Endothelial cell of umbilical vein (primary cell): Measurements from ENCODE around the gene ETFDH. TPM values are rescaled to one million over a fixed set of nuclear protein-coding genes. Genes with fewer than 3 reads are reported as not detected.

Experiments used
- BruUV-seq: library from RNA; stranded (reverse); fragments of 400-500 nt; replicated peaks from 2 replicates; lab custom pipeline; 2021; lab: Mats Ljungman, UMichigan
- CTCF ChIA-PET: fragments of 300-600, 350-600 bp; sonication (Branson Sonifier 250); formaldehyde crosslinking; loops from one replicate; lab custom pipeline; 2021; ENCODE audit warnings: antibody characterized with exemption, inconsistent platforms; lab: Charles Lee
- POLR2A ChIA-PET: fragments of 300-600, 350-600 bp; sonication (Branson Sonifier 250); formaldehyde crosslinking; loops from one replicate; lab custom pipeline; 2021; ENCODE audit warnings: antibody characterized with exemption, inconsistent platforms; lab: Charles Lee
- DNase-seq: peaks from one replicate; pipeline ENCODE4 v3.0.0-alpha.2; 2011; ENCODE audit warnings: low read depth, low spot score
- FAIRE-seq: peaks from 2 replicates; lab custom pipeline; 2011; peaks lifted over from hg19 to GRCh38; lab: Jason Lieb, UNC
- H2AFZ ChIP-seq: 2 replicates; pipeline ENCODE4 v1.6.0; 2012; ENCODE audit warnings: low read depth, low read length, control low read depth, inconsistent platforms
- H3K27ac ChIP-seq: 2 replicates; pipeline ENCODE4 v1.5.1; 2011; ENCODE audit warnings: low read depth, mild to moderate bottlenecking, control low read depth, low read length, moderate library complexity; ENCODE audit not compliant: insufficient read depth
- H3K27me3 ChIP-seq, 2 experiments: 2 replicates each; pipeline versions ENCODE4 v1.6.0 to v1.6.1; 2011; ENCODE audit warnings: low read length in 2 of 2, mixed read lengths in 1 of 2; ENCODE audit not compliant: control insufficient read depth in 2 of 2, insufficient read depth in 2 of 2
- H3K36me3 ChIP-seq, 2 experiments: 2 replicates in 1 of 2; 3 replicates in 1 of 2; pipeline ENCODE4 v1.5.1; 2011; ENCODE audit warnings: low read length in 2 of 2, mild to moderate bottlenecking in 1 of 2, moderate library complexity in 1 of 2; ENCODE audit not compliant: control insufficient read depth in 2 of 2, insufficient read depth in 2 of 2; ENCODE audit errors: extremely low read depth in 1 of 2
- H3K4me1 ChIP-seq: 3 replicates; pipeline ENCODE4 v1.5.1; 2011; ENCODE audit warnings: mild to moderate bottlenecking, low read length; ENCODE audit not compliant: control insufficient read depth, insufficient read depth; ENCODE audit errors: extremely low read depth
- H3K4me2 ChIP-seq: 2 replicates; pipeline ENCODE4 v1.6.1; 2011; ENCODE audit warnings: low read length, control low read depth, mixed read lengths; ENCODE audit not compliant: insufficient read depth
- H3K4me3 ChIP-seq, 3 experiments: fragments of 200-600 bp in 1 of 3; sonication (generic), shearing (Covaris generic) in 1 of 3; replicated peaks in 1 of 3; 2 replicates each; pipeline ENCODE4 v1.5.1; 2011 to 2016; ENCODE audit warnings: control low read depth in 3 of 3, low read length in 3 of 3, mild to moderate bottlenecking in 2 of 3, inconsistent platforms in 1 of 3, low read depth in 1 of 3, moderate library complexity in 1 of 3; ENCODE audit not compliant: insufficient read depth in 1 of 3
- H3K79me2 ChIP-seq: 2 replicates; pipeline ENCODE4 v1.6.0; 2012; ENCODE audit warnings: low read length, inconsistent platforms; ENCODE audit not compliant: control insufficient read depth, insufficient read depth
- H3K9ac ChIP-seq: replicated peaks from 2 replicates; pipeline ENCODE3; 2011; ENCODE audit warnings: low read length, control low read depth; ENCODE audit not compliant: insufficient read depth; ENCODE audit errors: extremely low read depth
- H3K9me1 ChIP-seq: replicated peaks from 3 replicates; pipeline ENCODE4 v1.6.0; 2011; ENCODE audit warnings: mild to moderate bottlenecking, low read length; ENCODE audit not compliant: control insufficient read depth, insufficient read depth; ENCODE audit errors: extremely low read depth
- H3K9me3 ChIP-seq: replicated peaks from 2 replicates; pipeline ENCODE4 v1.5.1; 2012; ENCODE audit warnings: low read length, inconsistent platforms; ENCODE audit not compliant: control insufficient read depth, insufficient read depth
- H4K20me1 ChIP-seq: replicated peaks from 2 replicates; pipeline ENCODE3; 2011; ENCODE audit warnings: mild to moderate bottlenecking, low read length; ENCODE audit not compliant: control insufficient read depth, insufficient read depth; ENCODE audit errors: extremely low read depth
- CTCF ChIP-seq, 2 donors: IDR thresholded peaks; 1 replicate in 1 of 2; 2 replicates in 1 of 2; pipeline ENCODE4 v1.5.1; 2011; ENCODE audit warnings: low read length in 2 of 2, mild to moderate bottlenecking in 2 of 2, moderate library complexity in 2 of 2, control low read depth in 1 of 2, inconsistent platforms in 1 of 2, low read depth in 1 of 2; ENCODE audit not compliant: insufficient read depth in 1 of 2; ENCODE audit errors: extremely low read depth in 1 of 2
- FOS ChIP-seq: IDR thresholded peaks from 2 replicates; pipeline ENCODE4 v1.6.1; 2011; ENCODE audit warnings: mild to moderate bottlenecking, low read length, moderate library complexity, borderline replicate concordance; ENCODE audit not compliant: insufficient read depth
- GATA2 ChIP-seq: IDR thresholded peaks from 2 replicates; pipeline ENCODE4 v1.7.0; 2011; ENCODE audit warnings: low read depth, mild to moderate bottlenecking, moderate library complexity, mixed read lengths, low read length; ENCODE audit not compliant: insufficient read length, insufficient read depth
- POLR2AphosphoS5 ChIP-seq: IDR thresholded peaks from 2 replicates; pipeline ENCODE4 v1.6.1; 2012; ENCODE audit warnings: low read depth, mild to moderate bottlenecking, control low read depth, low read length, moderate library complexity; ENCODE audit not compliant: insufficient read depth
- dilution Hi-C: fragments of 300-500 bp; cut with MboI; formaldehyde crosslinking; loops from one replicate; pipeline ENCODE4 v1.15.0; 2019; ENCODE audit warnings: low sequenced_read_pairs; ENCODE audit not compliant: extremely low pct_ligation_motif_present
- intact Hi-C: fragments of 100-400 bp; cut with micrococcal nuclease; formaldehyde crosslinking; loops from one replicate; pipeline ENCODE4 v1.10.0; 2022
- polyA plus RNA-seq, 4 experiments: library from polyadenylated mRNA; depleted of rRNA in 3 of 4; stranded (reverse) in 3 of 4; unstranded in 1 of 4; fragments of >200 nt; gene quantifications; 2 replicates each; pipeline versions ENCODE4 v1.2.1 to v1.2.3, GENCODE V29; 2011 to 2012; ENCODE audit warnings: missing spikeins in 1 of 4
- total RNA-seq: library from RNA; stranded (reverse); gene quantifications from 2 replicates; pipeline ENCODE4 v1.2.3, GENCODE V29; 2021

The ETFDH gene
- total and polyA plus RNA-seq, 2 donors (not counting 3 experiments of a cell fraction or from before 2014, with no cell fraction given) = 17.3 to 22.3 TPM

- DNase-seq = no peak
- no TSS peak for BruUV-seq
- Histone ChIP-seq H3K79me2 (no peaks in the 10 kb centered on the region), H3K9me3 (no peaks in the 10 kb centered on the region), H3K4me3 (no peak overlapping the region), H3K4me2 (no peak overlapping the region), H2AFZ (no peak overlapping the region), H3K9ac (no peak overlapping the region), H3K27me3 (peaks cover 9 to 14% of the 10 kb centered on the region in 2 experiments), H4K20me1 (no peaks in the 10 kb centered on the region), H3K27ac (no peak overlapping the region), H3K9me1 (no peaks in the 10 kb centered on the region), H3K36me3 (no peaks in the 10 kb centered on the region), H3K4me1 (no peaks in the 10 kb centered on the region)
- intact Hi-C loops (no loop called here), dilution Hi-C loops (no loop called here)
- TF ChIP-seq POLR2AphosphoS5 = no peak
- no peak for TF ChIP-seq GATA2
- TF ChIP-seq CTCF (IDR thresholded peaks at IDR 0.05; ENCODE audit: extremely low read depth in 1 of 2, insufficient read depth in 1 of 2, low read depth in 1 of 2, low read length in 2 of 2) = no peak
- TF ChIP-seq FOS = no peak
- POLR2A ChIA-PET = no interaction called here
- FAIRE-seq = no peak
- CTCF ChIA-PET = interaction anchor here (1.0 to 2.6 kb wide), 9 partner anchors 13 to 717 kb away, joined by 3 to 26 read pairs (median 3); no protein-coding TSS in a partner anchor
Observed at GRCh38 chr4:158728236-158728635, 56.1 kb downstream of the ETFDH start.
